IPS DF 19.7 (cell line): ENCODE measurements around the gene GNMT.

Experiments
- DNase-seq: peaks from one replicate; pipeline ENCODE4 v3.0.0-alpha.2; 2013; ENCODE audit warnings: low read depth, low spot score

The GNMT gene

GRCh38 chr6:42960243-42961019, at the start of gene GNMT:
TSS of gene GNMT (plus strand) at chr6:42960754. CDS start at chr6:42960768, 14 bp downstream.
- no peak for DNase-seq

- DNase-seq = peak; percentile 81
Observed at GRCh38 chr6:42911171-42912021, 49.2 kb upstream of the GNMT start.

DNA sequence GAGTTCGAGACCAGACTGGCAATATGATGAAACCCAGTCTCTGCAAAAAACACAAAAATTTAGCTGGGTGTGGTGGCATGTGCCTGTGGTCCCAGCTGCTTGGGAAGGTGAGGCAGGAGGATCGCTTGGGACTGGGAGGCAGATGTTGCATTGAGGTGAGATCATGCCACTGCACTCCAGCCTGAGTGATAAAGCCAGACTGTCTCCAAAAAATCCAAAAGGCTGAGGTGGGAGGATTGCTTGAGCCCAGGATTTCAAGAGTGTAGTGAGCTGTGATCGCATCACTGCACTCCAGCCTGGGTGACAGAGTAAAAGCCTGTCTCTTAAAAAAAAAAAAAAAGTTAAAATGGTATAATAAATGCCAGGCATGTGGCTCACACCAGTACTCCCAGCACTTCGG, 46.0 kb upstream of the GNMT start:
- no peak for DNase-seq

DNA sequence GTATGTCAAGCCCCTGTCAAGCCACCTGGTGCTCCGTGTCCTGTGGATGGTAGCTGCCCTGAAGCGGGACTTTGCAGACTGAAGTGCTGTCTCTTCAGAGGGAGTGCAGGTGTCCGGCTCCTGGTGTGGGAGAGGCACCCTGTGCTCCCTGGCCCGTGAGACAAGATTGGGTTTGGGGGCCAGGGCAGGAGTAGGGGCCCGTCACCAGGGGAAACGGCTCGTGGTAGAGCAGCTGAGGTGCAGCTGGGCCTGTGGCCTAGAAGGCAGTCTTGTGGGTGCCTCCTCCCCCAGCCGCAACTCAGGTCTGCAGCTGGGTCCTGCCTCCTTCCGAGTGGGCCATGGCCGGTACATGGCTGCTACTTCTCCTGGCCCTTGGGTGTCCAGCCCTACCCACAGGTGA, 44.8 kb upstream of the GNMT start, which contains the start of gene PTCRA:
Gene PTCRA, plus strand, starts transcription at position 322 of the 400 bp plus-strand sequence. Its CDS starts 17 bp downstream, at position 339.
- no peak for DNase-seq

- no peak for DNase-seq
Observed at GRCh38 chr6:42916288-42916687, 44.3 kb upstream of the GNMT start.

- DNase-seq = no peak
Observed at GRCh38 chr6:42921801-42922200, 38.8 kb upstream of the GNMT start.

DNA sequence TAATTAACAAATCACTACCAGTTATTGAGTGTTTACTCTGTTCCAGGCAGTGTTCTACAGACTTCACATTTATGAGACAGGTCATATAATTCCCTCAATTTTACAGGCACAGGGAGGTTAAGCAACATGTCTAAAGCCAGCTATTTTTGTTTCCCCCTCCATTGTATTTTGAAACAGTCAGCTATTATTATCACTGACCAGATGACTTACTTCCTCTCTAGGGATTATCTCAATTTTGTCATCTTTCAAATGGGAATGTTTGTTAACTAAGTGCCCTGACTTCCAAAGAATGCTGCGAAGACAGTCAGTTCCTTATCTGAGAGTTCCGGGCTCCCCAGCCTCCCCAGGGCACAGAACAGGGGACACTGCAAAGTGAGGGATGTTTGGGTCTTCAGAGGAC, 36.9 kb upstream of the GNMT start:
- DNase-seq = no peak

DNA sequence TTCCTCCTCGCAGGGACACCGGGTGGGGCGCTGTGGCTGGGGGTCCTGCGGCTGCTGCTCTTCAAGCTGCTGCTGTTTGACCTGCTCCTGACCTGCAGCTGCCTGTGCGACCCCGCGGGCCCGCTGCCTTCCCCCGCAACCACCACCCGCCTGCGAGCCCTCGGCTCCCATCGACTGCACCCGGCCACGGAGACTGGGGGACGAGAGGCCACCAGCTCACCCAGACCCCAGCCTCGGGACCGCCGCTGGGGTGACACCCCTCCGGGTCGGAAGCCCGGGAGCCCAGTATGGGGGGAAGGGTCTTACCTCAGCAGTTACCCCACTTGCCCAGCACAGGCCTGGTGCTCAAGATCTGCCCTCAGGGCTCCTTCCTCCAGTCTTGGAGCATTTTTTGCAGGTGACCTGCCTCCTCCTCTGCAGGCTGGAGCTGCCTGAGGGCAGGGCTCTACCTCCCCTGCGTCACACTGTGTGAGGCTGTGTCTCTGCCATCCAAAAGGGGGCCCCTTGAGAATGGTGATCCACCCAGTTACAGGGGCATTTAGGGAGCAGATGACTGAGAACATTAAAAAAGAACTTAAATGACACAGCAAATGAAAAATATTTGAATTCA, 35.2 kb upstream of the GNMT start:
- no peak for DNase-seq

- DNase-seq = peak; percentile 97
Observed at GRCh38 chr6:42928986-42929820, 31.4 kb upstream of the GNMT start, which contains the start of gene CNPY3. TSS of gene CNPY3 (plus strand) at chr6:42929480. CDS start at chr6:42929571, 91 bp downstream.

DNA sequence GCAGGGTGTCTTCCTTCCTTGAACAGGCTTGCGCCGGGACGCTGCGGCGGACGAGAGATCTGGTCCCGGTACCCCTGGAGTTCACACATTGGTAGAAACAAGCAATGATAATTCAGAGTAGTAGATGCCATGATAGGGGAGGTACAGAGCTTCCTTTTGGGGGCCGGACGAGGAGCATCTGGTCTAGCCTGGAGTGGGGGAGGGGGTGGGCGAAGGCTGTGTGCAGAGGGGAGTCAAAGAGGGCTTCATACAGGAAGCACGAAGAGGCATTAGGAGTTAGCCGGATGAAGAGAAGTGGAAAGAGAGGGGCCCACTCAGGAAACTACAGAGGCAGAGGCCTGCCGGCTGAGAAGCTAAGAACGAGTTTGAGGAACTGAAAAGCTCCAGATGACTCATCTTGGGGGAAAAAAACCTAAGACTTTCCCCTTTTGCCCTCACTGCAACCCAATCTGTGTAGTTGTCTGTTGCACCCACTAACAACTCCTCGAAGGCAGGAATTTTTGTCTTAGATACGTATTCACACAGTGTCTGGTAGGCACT, 30.7 kb upstream of the GNMT start:
- no peak for DNase-seq

DNA sequence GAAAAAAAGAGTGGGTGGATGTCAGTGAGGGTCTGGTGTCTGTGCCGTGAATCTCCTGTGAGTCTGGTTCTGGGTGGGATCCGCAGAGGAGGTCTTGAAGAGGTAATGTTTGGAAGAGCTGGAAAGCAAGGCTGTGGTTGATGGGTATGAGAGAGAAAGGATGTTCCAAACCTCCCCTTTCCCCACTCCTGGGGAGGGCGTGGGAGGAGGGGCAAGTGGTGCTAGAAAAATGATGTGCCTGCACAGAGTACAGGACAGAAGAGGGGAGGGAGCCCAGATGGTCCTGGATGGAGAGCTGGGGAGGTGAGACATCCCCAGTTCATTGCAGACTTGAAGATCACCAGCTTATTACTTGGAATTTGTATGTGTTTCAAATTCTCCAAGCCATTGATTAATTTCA, 28.1 kb upstream of the GNMT start:
- no peak for DNase-seq

- DNase-seq = no peak
Observed at GRCh38 chr6:42933205-42933604, 27.3 kb upstream of the GNMT start.

DNA sequence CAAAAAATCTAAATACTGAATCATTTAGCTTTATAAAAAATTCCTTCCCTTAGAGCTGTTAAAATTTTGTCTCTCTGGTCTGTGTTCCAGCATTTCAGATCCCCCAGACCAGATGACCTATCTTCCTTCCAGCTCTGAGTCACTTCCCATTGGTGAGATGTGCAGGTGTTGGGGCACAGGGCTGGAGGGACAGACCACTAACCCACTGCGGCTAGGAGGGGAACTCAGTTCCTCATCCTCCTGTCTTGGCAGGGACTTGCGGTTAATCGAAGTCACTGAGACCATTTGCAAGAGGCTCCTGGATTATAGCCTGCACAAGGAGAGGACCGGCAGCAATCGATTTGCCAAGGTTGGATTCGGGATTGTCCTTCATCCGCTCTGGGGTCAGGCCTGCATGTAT, 25.2 kb upstream of the GNMT start:
- DNase-seq = no peak

DNA sequence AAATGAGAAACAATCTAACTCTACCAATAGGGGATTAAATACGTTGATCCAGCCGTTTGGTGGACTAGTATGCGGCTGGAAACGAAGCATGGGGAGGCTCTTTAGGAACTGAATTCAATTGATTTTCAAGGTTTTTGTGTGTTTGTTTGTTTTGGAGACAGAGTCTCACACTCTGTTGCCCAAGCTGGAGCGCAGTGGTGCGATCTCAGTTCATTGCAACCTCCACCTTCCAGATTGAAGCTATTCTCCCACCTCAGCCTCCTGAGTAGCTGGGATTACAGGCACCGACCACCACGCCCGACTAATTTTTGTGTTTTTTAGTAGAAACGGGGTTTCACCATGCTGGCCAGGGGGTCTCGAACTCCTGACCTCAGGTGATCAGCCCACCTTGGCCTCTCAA, 24.2 kb upstream of the GNMT start:
- DNase-seq = no peak

- no peak for DNase-seq
Observed at GRCh38 chr6:42937548-42938427, 22.8 kb upstream of the GNMT start.

GRCh38 chr6:42938428-42938796, 22.1 kb upstream of the GNMT start:
- no peak for DNase-seq

DNA sequence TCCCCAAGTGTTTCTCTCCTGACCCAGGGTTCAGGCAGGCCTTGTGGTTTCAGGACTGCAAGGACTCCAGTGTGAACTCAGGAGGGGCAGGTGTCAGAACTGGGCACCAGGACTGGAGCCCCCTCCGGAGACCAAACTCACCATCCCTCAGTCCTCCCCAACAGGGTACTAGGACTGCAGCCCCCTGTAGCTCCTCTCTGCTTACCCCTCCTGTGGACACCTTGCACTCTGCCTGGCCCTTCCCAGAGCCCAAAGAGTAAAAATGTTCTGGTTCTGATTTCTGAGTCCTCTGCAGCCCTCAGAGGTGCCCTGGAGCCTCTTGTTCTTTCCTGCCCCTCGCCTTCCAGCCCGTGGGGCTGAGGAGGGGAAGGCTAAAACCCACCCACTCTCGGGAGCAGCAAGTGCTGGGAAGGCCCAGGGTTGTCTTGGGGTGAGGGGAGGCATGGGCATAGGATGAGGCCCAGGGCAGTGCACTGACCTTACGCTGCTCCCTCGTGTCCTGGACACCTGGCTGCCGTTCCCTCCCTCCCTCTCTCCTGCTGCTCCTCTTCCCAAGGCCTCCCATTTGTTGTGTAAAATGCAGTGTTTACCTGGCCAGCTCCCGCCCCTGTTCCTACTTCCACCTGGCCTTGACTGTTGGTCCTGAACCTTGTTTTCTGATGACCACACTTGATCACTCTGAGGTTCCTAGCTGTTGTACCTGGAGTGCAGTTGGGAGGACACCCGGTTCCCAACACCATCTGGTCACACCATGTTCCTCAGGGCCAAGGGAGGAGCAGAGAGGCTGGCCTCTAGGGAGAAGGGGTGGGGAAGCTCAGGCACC, 21.4 kb upstream of the GNMT start:
- DNase-seq = no peak

- DNase-seq = no peak
Observed at GRCh38 chr6:42939810-42940167, 20.8 kb upstream of the GNMT start.

DNA sequence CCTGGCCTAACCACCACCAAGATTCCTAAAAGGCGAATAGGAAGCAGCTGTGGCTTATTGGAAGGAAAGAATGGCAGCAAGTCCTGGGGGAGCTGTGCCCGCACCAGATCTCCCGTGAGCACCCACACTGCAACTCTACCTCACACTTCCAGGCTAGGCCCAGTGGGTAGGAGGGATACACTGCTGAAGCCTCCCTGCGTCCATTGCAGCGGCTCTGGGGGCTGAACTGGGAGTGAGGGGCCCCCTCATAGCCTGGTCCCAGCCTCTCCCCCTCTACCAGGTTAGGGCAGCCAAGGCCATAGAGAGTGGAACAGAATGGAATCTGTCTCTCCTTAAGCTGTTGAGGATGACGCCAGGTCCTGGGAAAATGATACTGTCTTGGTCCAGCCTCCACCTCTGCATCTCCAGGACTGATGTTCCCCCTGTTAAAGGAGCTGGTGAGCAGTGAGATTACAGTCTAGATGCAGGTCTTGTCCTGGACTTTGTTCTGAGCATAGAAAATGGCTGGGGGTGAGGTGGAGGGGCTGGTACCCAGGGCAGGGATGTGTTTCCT, 20.0 kb upstream of the GNMT start:
- DNase-seq = no peak
